K562 (cell line): ENCODE measurements around the gene LYPLA2. TPM values are rescaled to one million over a fixed set of nuclear protein-coding genes. Genes with fewer than 3 reads are reported as not detected.
A peak's percentile ranks its signal among the peaks of the same experiment; 100 is the strongest.

Source experiments
- BHLHE40 ChIP-seq: IDR thresholded peaks from 2 replicates; pipeline ENCODE4 v1.6.1; 2011; ENCODE audit warnings: low read length, improper control_type of control experiment
- CBFB ChIP-seq: sonication (generic); formaldehyde crosslinking; IDR thresholded peaks from 2 replicates; pipeline ENCODE4 v1.4.0; 2020; ENCODE audit warnings: mild to moderate bottlenecking, missing genetic modification reagents
- CHCHD3 ChIP-seq: fragments of 250-450 bp; sonication (Bioruptor Pico); IDR thresholded peaks from 2 replicates; pipeline ENCODE4 v2.1.2; 2022; ENCODE audit warnings: mild to moderate bottlenecking
- CREBBP ChIP-seq: IDR thresholded peaks from one replicate; pipeline ENCODE4 v1.6.1; 2012; ENCODE audit warnings: low read depth, mild to moderate bottlenecking, control low read depth, inconsistent platforms, low read length
- ESRRB ChIP-seq: fragments of 250-450 bp; sonication (Bioruptor Pico); IDR thresholded peaks from 2 replicates; pipeline ENCODE4 v1.5.0; 2020; ENCODE audit warnings: mild to moderate bottlenecking, moderate library complexity, borderline replicate concordance
- EZH2 ChIP-seq: IDR thresholded peaks from 2 replicates; pipeline ENCODE4 v1.6.1; 2012; ENCODE audit warnings: low read depth, mild to moderate bottlenecking, inconsistent platforms, low read length, borderline replicate concordance
- FOSL1 ChIP-seq: fragments of 200-800 bp; sonication (Bioruptor generic); conservative IDR thresholded peaks from 2 replicates; pipeline ENCODE4 v1.6.1; 2016; ENCODE audit warnings: missing genetic modification characterization, missing compliant biosample characterization
- HEY1 ChIP-seq: fragments of 250-450 bp; sonication (Bioruptor Pico); IDR thresholded peaks from 2 replicates; pipeline ENCODE4 v1.5.0; 2020; ENCODE audit warnings: mild to moderate bottlenecking, moderate library complexity, borderline replicate concordance
- MAFG ChIP-seq: fragments of 450-650 bp; conservative IDR thresholded peaks from 2 replicates; pipeline ENCODE4 v1.6.1; 2016; ENCODE audit warnings: missing genetic modification characterization, missing compliant biosample characterization
- NCOR1 ChIP-seq: fragments of 450-650 bp; IDR thresholded peaks from 2 replicates; pipeline ENCODE4 v1.6.1; 2016; ENCODE audit warnings: mild to moderate bottlenecking, moderate library complexity
- RBM34 ChIP-seq: fragments of 200-400 bp; formaldehyde crosslinking; IDR thresholded peaks from 2 replicates; pipeline ENCODE4 v1.6.1; 2018; ENCODE audit warnings: low read length, borderline replicate concordance; ENCODE audit not compliant: insufficient read depth
- SMARCC2 ChIP-seq: fragments of 450-650 bp; IDR thresholded peaks from 2 replicates; pipeline ENCODE4 v1.6.1; 2017; ENCODE audit warnings: antibody characterized with exemption, moderate library complexity, mild to moderate bottlenecking, low read depth
- SMARCE1 ChIP-seq: fragments of 450-650 bp; IDR thresholded peaks from 2 replicates; pipeline ENCODE4 v1.7.1; 2016; ENCODE audit warnings: mild to moderate bottlenecking
- SNAPC5 ChIP-seq: fragments of 250-450 bp; sonication (Bioruptor Pico); IDR thresholded peaks from 2 replicates; pipeline ENCODE4 v1.8.0; 2021; ENCODE audit warnings: moderate library complexity, mild to moderate bottlenecking, inconsistent platforms
- SREBF2 ChIP-seq: sonication (generic); formaldehyde crosslinking; IDR thresholded peaks from 2 replicates; pipeline ENCODE4 v1.4.0; 2020; ENCODE audit warnings: mild to moderate bottlenecking, missing genetic modification reagents
- TSHZ1 ChIP-seq: fragments of 250-450 bp; sonication (Bioruptor Pico); IDR thresholded peaks from 2 replicates; pipeline ENCODE4 v1.4.0; 2020; ENCODE audit warnings: mild to moderate bottlenecking, moderate library complexity
- VEZF1 ChIP-seq: fragments of 200-800 bp; sonication (Bioruptor generic); IDR thresholded peaks from 2 replicates; pipeline ENCODE4 v1.6.1; 2017; ENCODE audit warnings: missing genetic modification characterization, missing compliant biosample characterization
- ZBTB1 ChIP-seq: sonication (generic); formaldehyde crosslinking; IDR thresholded peaks from 2 replicates; pipeline ENCODE4 v1.8.1; 2023; ENCODE audit warnings: missing genetic modification reagents, low read depth, mild to moderate bottlenecking, borderline replicate concordance
- ZC3H11A ChIP-seq: IDR thresholded peaks from 2 replicates; pipeline ENCODE4 v1.6.1; 2012; ENCODE audit warnings: low read depth, low read length, improper control_type of control experiment
- ZFX ChIP-seq: sonication (generic); formaldehyde crosslinking; IDR thresholded peaks from 2 replicates; pipeline ENCODE4 v1.8.0; 2022; ENCODE audit warnings: mild to moderate bottlenecking, missing genetic modification reagents, moderate library complexity
- ZNF766 ChIP-seq: fragments of 200-800 bp; sonication (Bioruptor generic); conservative IDR thresholded peaks from 2 replicates; pipeline ENCODE4 v1.6.1; 2016; ENCODE audit warnings: missing genetic modification characterization, missing compliant biosample characterization
- polyA plus RNA-seq, 8 experiments: library from polyadenylated mRNA; depleted of rRNA in 4 of 8; stranded (reverse) in 5 of 8; unstranded in 3 of 8; fragments of >200 nt; fragmentation: Nextera tagmentation in 2 of 8; fragmentation: Illumina TruSeq in 1 of 8; extraction: Ambion mirVana in 2 of 8; extraction: Trizol in 1 of 8; gene quantifications; 2 replicates each; pipeline versions ENCODE4 v1.2.1 to v1.2.3, GENCODE V29; 2011 to 2014; ENCODE audit warnings: inconsistent platforms in 1 of 8, missing spikeins in 1 of 8
- total RNA-seq, 7 experiments: library from RNA; depleted of rRNA in 6 of 7; stranded (reverse); fragments of >200 nt in 6 of 7; fragmentation: Illumina TruSeq in 2 of 7; extraction: Trizol in 2 of 7; gene quantifications; 2 replicates each; pipeline versions ENCODE4 v1.2.1 to v1.2.3, GENCODE V29; 2011 to 2021; ENCODE audit warnings: low replicate concordance in 1 of 7

Gene LYPLA2
- total and polyA plus RNA-seq, 9 of the 15 experiments (the other 6 are each of a cell fraction or from before 2014, with no cell fraction given): 3.9 to 128 (median 60.1) TPM

- TF ChIP-seq TSHZ1 (CRISPR knock-in tag) (no peak), FOSL1 (tag) (peak; percentile 54), ZBTB1 (CRISPR knock-in tag) (no peak), NCOR1 (no peak), RBM34 (no peak), ZNF766 (CRISPR knock-in tag) (no peak), CHCHD3 (CRISPR knock-in tag) (no peak), CREBBP (no peak), ZC3H11A (no peak), MAFG (no peak), CBFB (CRISPR knock-in tag) (no peak; the same call in 1 of the 2 replicates), SNAPC5 (CRISPR knock-in tag) (no peak), VEZF1 (CRISPR knock-in tag) (peak; percentile 82), HEY1 (no peak), ESRRB (CRISPR knock-in tag) (no peak), EZH2 (no peak), BHLHE40 (no peak), SMARCC2 (no peak), SREBF2 (no peak), ZFX (CRISPR knock-in tag) (peak; percentile 56), SMARCE1 (no peak)
These were observed 9.7 kb downstream of the LYPLA2 start, which contains the start of gene GALE (continued) for GRCh38 chr1:23800400-23801337.
